ENCODE measurements around the gene LINC01488. TPM values are rescaled to one million over a fixed set of nuclear protein-coding genes. Genes with fewer than 3 reads are reported as not detected.

Gene LINC01488
- total RNA-seq (2016; rRNA removed; fragmentation: Illumina TruSeq; extraction: Trizol) (0.14 and 0.58 TPM in 2 replicates), polyA plus RNA-seq (2011; rRNA removed) (0.13 and 0.26 TPM in 2 replicates), polyA minus RNA-seq (2011; rRNA and poly(A)+ RNA removed; ENCODE audit: low replicate concordance) (0.16 TPM in 1 of 2 replicates, not detected in the other), Bru-seq, nascent RNA (percentile 29 among the genes with signal in this experiment), BruChase-seq, experiment 1, labeled RNA remaining after a 6-hour chase (percentile 9 among the genes with signal in this experiment), BruChase-seq, experiment 2, labeled RNA remaining after a 2-hour chase (percentile 21 among the genes with signal in this experiment)
- total RNA-seq (2016; cell fraction: cytosol; rRNA removed; fragmentation: Illumina TruSeq; extraction: Trizol; ENCODE audit: low read depth), result 0.10 and 0.18 TPM in 2 replicates
- 0.09 and 0.74 TPM in 2 replicates for total RNA-seq (2016; cell fraction: insoluble cytoplasmic fraction; rRNA removed; fragmentation: Illumina TruSeq; extraction: Trizol)
- 0.17 and 0.31 TPM in 2 replicates for total RNA-seq (2016; cell fraction: membrane; rRNA removed; fragmentation: Illumina TruSeq; extraction: Trizol)
- total RNA-seq (2016; cell fraction: nucleus; rRNA removed; fragmentation: Illumina TruSeq; extraction: Trizol), result 0.47 and 1.4 TPM in 2 replicates
- 0.11 TPM in 1 of 2 replicates, not detected in the other for polyA plus RNA-seq (2011; cell fraction: cytosol; rRNA removed)
- polyA plus RNA-seq (2011; cell fraction: nucleus; rRNA removed), result 0.31 and 1.3 TPM in 2 replicates
- 0.04 TPM in 1 of 2 replicates, not detected in the other for polyA plus RNA-seq (2012)
- 0.09 and 0.12 TPM in 2 replicates for polyA plus RNA-seq (2016; cell fraction: cytosol; fragmentation: Illumina TruSeq; extraction: Trizol; ENCODE audit: low read depth)
- 0.21 and 0.39 TPM in 2 replicates for polyA plus RNA-seq (2016; cell fraction: insoluble cytoplasmic fraction; fragmentation: Illumina TruSeq; extraction: Trizol; ENCODE audit: low read depth)
- polyA plus RNA-seq (2016; cell fraction: membrane; fragmentation: Illumina TruSeq; extraction: Trizol; ENCODE audit: low read depth), result 0.22 TPM in 2 replicates
- 1.7 and 3.1 TPM in 2 replicates for polyA plus RNA-seq (2016; cell fraction: nucleus; fragmentation: Illumina TruSeq; extraction: Trizol; ENCODE audit: insufficient read depth, low read depth)
- polyA minus RNA-seq (2011; cell fraction: cytosol; rRNA and poly(A)+ RNA removed), result not detected in 2 replicates
- 0.12 and 0.39 TPM in 2 replicates for polyA minus RNA-seq (2011; cell fraction: nucleus; rRNA and poly(A)+ RNA removed)
- long read RNA-seq, experiment 1, partial matches to known transcripts, result 0 of 1 reads
- long read RNA-seq, experiment 1, other reads (novel, unspliced or antisense), result 1 of 1 reads
- long read RNA-seq, experiment 2, result 0 reads

DNA sequence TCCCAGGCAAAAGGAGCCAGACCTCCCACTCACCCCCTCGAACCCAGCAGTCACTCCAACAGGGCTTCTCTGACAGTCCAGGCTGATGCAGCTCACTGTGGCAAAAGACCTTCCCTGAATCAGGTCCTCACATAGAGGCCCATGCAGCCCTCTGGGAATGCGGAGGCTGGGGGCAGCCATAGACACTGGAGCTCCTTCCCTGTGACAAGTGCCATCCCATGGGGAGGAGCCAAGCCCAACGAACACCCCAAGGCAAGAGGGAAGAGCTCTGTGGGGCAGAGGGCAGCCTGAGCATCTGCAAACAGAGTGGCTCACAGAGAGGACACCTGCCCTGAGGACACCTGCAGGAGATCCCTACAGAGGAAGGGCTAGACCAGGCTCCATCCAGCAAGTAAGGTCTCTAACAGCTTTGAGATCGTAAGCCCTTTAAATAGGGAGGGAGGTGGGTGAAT lies at the start of gene LINC01488:
Gene LINC01488 (plus strand): TSS at position 271 of the 452 bp plus-strand sequence.
- no peaks in the 10 kb centered on the region for H3K36me3 ChIP-seq (replicated peaks in 1 of 2; ENCODE audit: control insufficient read depth in 1 of 2, insufficient read depth in 2 of 2, low read length in 2 of 2)
- WGBS (ENCODE audit: low lambda C conversion rate), result 62% methylated on average over 3 of the region's 4 CpGs
- peak within 1 kb of the TSS; percentile 82 for H3K4me2 ChIP-seq (ENCODE audit: low read depth, low read length)
- DNase-seq (ENCODE audit: low spot score) (no peak), ATAC-seq (no peak), FAIRE-seq (no peak)
- H3K27ac ChIP-seq (ENCODE audit: extremely low read length, insufficient read depth, low read length), result no peak within 1 kb of the TSS
- intact Hi-C loops (cut with micrococcal nuclease; ENCODE audit: unreplicated experiment) (no loop called here), in situ Hi-C loops (cut with HindIII; ENCODE audit: extremely low pct_ligation_motif_present, low pct_unique_long_range_greater_than_20kb) (no loop called here)
- no peak within 1 kb of the TSS for H2AFZ ChIP-seq (ENCODE audit: low read length)
- BruUV-seq (replicated peaks), result no TSS peak
- no peaks in the 10 kb centered on the region for H3K27me3 ChIP-seq (ENCODE audit: control insufficient read depth in 1 of 2, insufficient read depth in 2 of 2, low read length in 2 of 2)
- peak within 1 kb of the TSS; percentile 28 for H3K9ac ChIP-seq (ENCODE audit: insufficient read depth, low read depth, low read length)
- TF ChIP-seq SMAD1 (CRISPR knock-in tag; IDR thresholded peaks at IDR 0.05; ENCODE audit: borderline replicate concordance, low read depth), result no peak
- TF ChIP-seq MXD4 (CRISPR knock-in tag; IDR thresholded peaks at IDR 0.05), result no peak
- TF ChIP-seq ZNF572 (CRISPR knock-in tag; IDR thresholded peaks at IDR 0.05), result no peak
- TF ChIP-seq ZNF761 (CRISPR knock-in tag; conservative IDR thresholded peaks at IDR 0.05), result no peak
- no peak for TF ChIP-seq MTERF4 (CRISPR knock-in tag; IDR thresholded peaks at IDR 0.05)
- TF ChIP-seq KDM1A (CRISPR knock-in tag; IDR thresholded peaks at IDR 0.05), result no peak
- no peak for TF ChIP-seq ZBTB43 (CRISPR knock-in tag; conservative IDR thresholded peaks at IDR 0.05)
- no peak for TF ChIP-seq GZF1 (CRISPR knock-in tag; IDR thresholded peaks at IDR 0.05)
- no peak for TF ChIP-seq MYC (CRISPR knock-in tag; IDR thresholded peaks at IDR 0.05; ENCODE audit: borderline replicate concordance)
- TF ChIP-seq THYN1 (CRISPR knock-in tag; IDR thresholded peaks at IDR 0.05; ENCODE audit: borderline replicate concordance, low read depth), result no peak
- no peaks in the 10 kb centered on the region for H3K9me3 ChIP-seq (ENCODE audit: low read length)
- no peaks in the 10 kb centered on the region for H4K20me1 ChIP-seq (ENCODE audit: insufficient read depth, low read length)
- H3K79me2 ChIP-seq (ENCODE audit: insufficient read depth, low read length), result no peaks in the 10 kb centered on the region
- H3K4me1 ChIP-seq (ENCODE audit: insufficient read depth, low read length), result peaks cover 64% of the 10 kb centered on the region
- POLR2A ChIA-PET, result no interaction called here
- CTCF ChIA-PET (ENCODE audit: low intra/inter-chr PET ratio, low total read pairs), result no interaction called here
- peak within 1 kb of the TSS; percentile 25 to 69 (median 34); a peak in 4 of 6 replicates for H3K4me3 ChIP-seq (replicated peaks in 1 of 3; ENCODE audit: insufficient read depth in 1 of 3, low read depth in 2 of 3, low read length in 3 of 3)
